ENCODE results near the gene RGL3.

The RGL3 gene

DNA sequence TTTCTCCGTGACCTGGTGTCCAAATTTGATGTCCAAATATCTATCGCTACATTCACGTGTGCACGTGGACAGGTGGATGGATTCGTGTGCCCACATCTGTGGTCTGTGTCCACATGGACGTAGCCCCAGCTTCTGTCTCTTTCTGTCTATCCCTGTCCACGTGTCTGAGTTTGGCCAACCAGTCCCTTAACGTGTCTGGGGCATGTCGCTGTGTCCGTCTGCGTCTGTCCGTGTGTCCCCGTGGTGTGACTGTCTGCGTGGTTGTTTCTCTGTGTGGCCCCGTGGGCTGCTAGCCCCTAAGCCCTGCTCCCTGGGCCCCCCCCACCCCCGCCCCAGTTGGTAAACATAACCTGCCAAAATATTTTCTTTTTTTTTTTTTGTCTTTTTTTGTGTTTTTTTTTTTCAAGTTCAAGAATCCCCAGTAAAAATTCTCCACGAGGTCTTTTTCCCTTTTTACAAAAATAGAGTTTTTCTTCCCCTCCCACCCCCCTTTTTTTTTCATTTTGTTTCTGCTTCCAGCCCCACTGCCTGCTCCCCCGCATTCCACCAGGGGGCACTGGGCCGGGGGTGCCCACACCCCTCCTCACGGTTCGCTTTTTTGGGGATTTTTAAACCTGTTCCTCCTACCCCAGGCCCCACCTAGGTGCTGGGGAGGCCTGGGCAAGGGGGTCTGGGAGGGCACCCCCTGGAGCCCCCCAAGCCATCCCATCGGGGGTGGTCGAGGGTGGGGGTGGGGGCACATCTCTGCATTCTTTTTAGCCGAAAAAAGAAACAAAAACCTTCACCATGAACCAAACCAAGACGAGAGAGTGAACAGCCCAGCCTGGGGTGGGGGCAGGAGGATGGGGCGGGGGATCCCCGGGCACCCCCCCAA is 34.6 kb upstream of the RGL3 start:
- no peak overlapping the region for H3K4me3 ChIP-seq (ENCODE audit: low read depth, low read length)
- peak; percentile 57 for TF ChIP-seq CTCF (IDR thresholded peaks at IDR 0.05; ENCODE audit: low read depth, low read length)
- no peaks in the 10 kb centered on the region for H3K4me1 ChIP-seq
- no peak for DNase-seq
- no peaks in the 10 kb centered on the region for H3K27me3 ChIP-seq
- H3K9me3 ChIP-seq = no peaks in the 10 kb centered on the region
- H3K36me3 ChIP-seq = peaks cover 21% of the 10 kb centered on the region

- Histone ChIP-seq H3K36me3 (peaks cover 21% of the 10 kb centered on the region), H3K4me3 (ENCODE audit: low read depth, low read length) (no peak overlapping the region), H3K27me3 (no peaks in the 10 kb centered on the region), H3K4me1 (no peaks in the 10 kb centered on the region), H3K9me3 (no peaks in the 10 kb centered on the region)
- TF ChIP-seq CTCF (IDR thresholded peaks at IDR 0.05; ENCODE audit: low read depth, low read length) = peak; percentile 27; the same call in 1 of the 2 replicates
- no peak for DNase-seq
Measured at GRCh38 chr19:11452620-11453310, 33.7 kb upstream of the RGL3 start.

- Histone ChIP-seq H3K27me3 (no peaks in the 10 kb centered on the region), H3K9me3 (no peaks in the 10 kb centered on the region), H3K4me3 (ENCODE audit: low read depth, low read length) (no peak overlapping the region), H3K4me1 (no peaks in the 10 kb centered on the region), H3K36me3 (peaks cover 22% of the 10 kb centered on the region)
- TF ChIP-seq CTCF (IDR thresholded peaks at IDR 0.05; ENCODE audit: low read depth, low read length) = no peak
- no peak for DNase-seq
Measured at GRCh38 chr19:11451871-11452619, 32.9 kb upstream of the RGL3 start.

- H3K27me3 ChIP-seq = no peaks in the 10 kb centered on the region
- TF ChIP-seq CTCF (IDR thresholded peaks at IDR 0.05; ENCODE audit: low read depth, low read length) = no peak
- no peak for DNase-seq
- no peaks in the 10 kb centered on the region for H3K9me3 ChIP-seq
- H3K36me3 ChIP-seq = peaks cover 26% of the 10 kb centered on the region
- no peak overlapping the region for H3K4me3 ChIP-seq (ENCODE audit: low read depth, low read length)
- no peaks in the 10 kb centered on the region for H3K4me1 ChIP-seq
Measured at GRCh38 chr19:11451327-11451870, 32.3 kb upstream of the RGL3 start.

GRCh38 chr19:11450570-11451326 is 31.6 kb upstream of the RGL3 start:
- H3K4me3 ChIP-seq (ENCODE audit: low read depth, low read length) = no peak overlapping the region
- no peaks in the 10 kb centered on the region for H3K9me3 ChIP-seq
- TF ChIP-seq CTCF (IDR thresholded peaks at IDR 0.05; ENCODE audit: low read depth, low read length) = no peak
- H3K4me1 ChIP-seq = no peaks in the 10 kb centered on the region
- H3K36me3 ChIP-seq = peaks cover 30% of the 10 kb centered on the region
- no peak for DNase-seq
- H3K27me3 ChIP-seq = no peaks in the 10 kb centered on the region
